H1 (cell line): Measurements from ENCODE around the gene CST11. TPM values are rescaled to one million over a fixed set of nuclear protein-coding genes. Genes with fewer than 3 reads are reported as not detected.

Experiments used
- CTCF ChIA-PET: fragments of 300-600 bp; sonication (Branson Sonifier 250); formaldehyde crosslinking; loops from one replicate; lab custom pipeline; 2021; ENCODE audit not compliant: partially characterized antibody; lab: Charles Lee
- POLR2A ChIA-PET: fragments of 300-600 bp; sonication (Branson Sonifier 250); formaldehyde crosslinking; loops from one replicate; lab custom pipeline; 2021; ENCODE audit warnings: inconsistent platforms; ENCODE audit not compliant: partially characterized antibody; lab: Charles Lee
- DNase-seq, 2 experiments: peaks; one replicate each; pipeline versions ENCODE4 v3.0.0 to v3.0.0-alpha.2; 2010 to 2022; ENCODE audit warnings: low spot score in 2 of 2, low read depth in 1 of 2, mixed read lengths in 1 of 2
- FAIRE-seq: peaks from 2 replicates; lab custom pipeline; 2011; peaks lifted over from hg19 to GRCh38; lab: Jason Lieb, UNC
- H2AFZ ChIP-seq: 2 replicates; pipeline ENCODE4 v1.8.1; 2012; ENCODE audit warnings: low read length, inconsistent platforms
- H2AK5ac ChIP-seq: 2 replicates; pipeline ENCODE4 v1.6.1; 2013; ENCODE audit warnings: low read depth, low read length
- H2BK120ac ChIP-seq: replicated peaks from 2 replicates; pipeline ENCODE3; 2013; ENCODE audit warnings: low read depth, low read length, inconsistent platforms
- H2BK12ac ChIP-seq: 2 replicates; pipeline ENCODE4 v1.6.1; 2013; ENCODE audit warnings: low read depth, low read length
- H2BK15ac ChIP-seq: 2 replicates; pipeline ENCODE4 v1.6.1; 2013; ENCODE audit warnings: low read length
- H2BK20ac ChIP-seq: 2 replicates; pipeline ENCODE4 v1.6.1; 2013; ENCODE audit warnings: low read length
- H2BK5ac ChIP-seq: 2 replicates; pipeline ENCODE4 v1.6.1; 2013; ENCODE audit warnings: low read depth, low read length
- H3K14ac ChIP-seq: 2 replicates; pipeline ENCODE4 v1.6.1; 2013; ENCODE audit warnings: inconsistent platforms; ENCODE audit not compliant: insufficient read length
- H3K18ac ChIP-seq: 2 replicates; pipeline ENCODE4 v1.6.1; 2013; ENCODE audit warnings: low read length; ENCODE audit errors: extremely low read depth
- H3K23ac ChIP-seq: 2 replicates; pipeline ENCODE4 v1.6.1; 2013; ENCODE audit warnings: inconsistent platforms; ENCODE audit not compliant: insufficient read length
- H3K23me2 ChIP-seq: 2 replicates; pipeline ENCODE4 v1.6.1; 2013; ENCODE audit warnings: low read depth, low read length
- H3K27ac ChIP-seq: 2 replicates; pipeline ENCODE4 v1.6.1; 2011; ENCODE audit warnings: low read depth, low read length, inconsistent platforms
- H3K27me3 ChIP-seq, 4 experiments: replicated peaks in 1 of 4; 1 replicate in 1 of 4; 2 replicates in 3 of 4; pipeline versions ENCODE4 v1.6.1 to v1.8.1; 2011 to 2013; ENCODE audit warnings: low read length in 3 of 4, mild to moderate bottlenecking in 3 of 4, inconsistent platforms in 2 of 4, mixed read lengths in 2 of 4, moderate library complexity in 1 of 4; ENCODE audit not compliant: control insufficient read depth in 3 of 4, insufficient read depth in 3 of 4; ENCODE audit errors: extremely low read depth in 1 of 4
- H3K36me3 ChIP-seq, 4 experiments: 2 replicates each; pipeline versions ENCODE4 v1.6.1 to v1.8.1; 2011 to 2013; ENCODE audit warnings: mild to moderate bottlenecking in 4 of 4, low read length in 3 of 4, moderate library complexity in 2 of 4, control low read depth in 1 of 4, inconsistent platforms in 1 of 4; ENCODE audit not compliant: insufficient read depth in 4 of 4, control insufficient read depth in 2 of 4
- H3K4ac ChIP-seq: replicated peaks from 2 replicates; pipeline ENCODE3; 2013; ENCODE audit warnings: low read length, low read depth, mixed read lengths, inconsistent platforms; ENCODE audit not compliant: insufficient read length
- H3K4me1 ChIP-seq, 4 experiments: replicated peaks in 1 of 4; 1 replicate in 1 of 4; 2 replicates in 3 of 4; pipeline versions ENCODE4 v1.6.1 to v1.8.1; 2011 to 2013; ENCODE audit warnings: low read length in 3 of 4, inconsistent platforms in 2 of 4, mixed read lengths in 1 of 4; ENCODE audit not compliant: insufficient read depth in 4 of 4, control insufficient read depth in 3 of 4
- H3K4me2 ChIP-seq, 2 experiments: 2 replicates each; pipeline versions ENCODE4 v1.6.1 to v1.8.1; 2011 to 2013; ENCODE audit warnings: low read depth in 2 of 2, low read length in 2 of 2, control low read depth in 1 of 2, inconsistent platforms in 1 of 2, mild to moderate bottlenecking in 1 of 2; ENCODE audit not compliant: insufficient read depth in 1 of 2
- H3K4me3 ChIP-seq, 4 experiments: fragments of 200-600, 300-600 bp in 1 of 4; sonication (generic), shearing (Covaris generic), sonication (Bioruptor Twin) in 1 of 4; 2 replicates each; pipeline versions ENCODE4 v1.5.1 to v1.8.1; 2011 to 2016; ENCODE audit warnings: low read length in 4 of 4, low read depth in 3 of 4, control low read depth in 2 of 4, inconsistent platforms in 2 of 4, mild to moderate bottlenecking in 2 of 4, mixed read lengths in 1 of 4, moderate library complexity in 1 of 4; ENCODE audit not compliant: insufficient read depth in 2 of 4; ENCODE audit errors: extremely low read depth in 1 of 4
- H3K56ac ChIP-seq: replicated peaks from 2 replicates; pipeline ENCODE3; 2013; ENCODE audit warnings: low read depth, mild to moderate bottlenecking, mixed read lengths, low read length, inconsistent platforms; ENCODE audit not compliant: insufficient read length
- H3K79me1 ChIP-seq: 2 replicates; pipeline ENCODE4 v1.6.1; 2013; ENCODE audit warnings: low read depth, low read length, control low read depth
- H3K79me2 ChIP-seq, 2 experiments: 2 replicates each; pipeline versions ENCODE4 v1.6.1 to v1.8.1; 2012 to 2013; ENCODE audit warnings: low read length in 2 of 2, mild to moderate bottlenecking in 2 of 2, inconsistent platforms in 1 of 2; ENCODE audit not compliant: insufficient read depth in 2 of 2, control insufficient read depth in 1 of 2
- H3K9ac ChIP-seq, 4 experiments: replicated peaks in 1 of 4; 1 replicate in 1 of 4; 2 replicates in 3 of 4; pipeline versions ENCODE4 v1.6.1 to v1.8.1; 2011 to 2013; ENCODE audit warnings: low read depth in 3 of 4, low read length in 3 of 4, control low read depth in 2 of 4, mild to moderate bottlenecking in 2 of 4, moderate library complexity in 2 of 4, inconsistent platforms in 1 of 4; ENCODE audit errors: extremely low read depth in 1 of 4
- H3K9me3 ChIP-seq, 2 experiments: 2 replicates each; pipeline versions ENCODE4 v1.6.1 to v1.8.1; 2012 to 2013; ENCODE audit warnings: mild to moderate bottlenecking in 2 of 2, moderate library complexity in 2 of 2, control low read depth in 1 of 2, inconsistent platforms in 1 of 2, low read depth in 1 of 2, low read length in 1 of 2, mixed read lengths in 1 of 2; ENCODE audit not compliant: insufficient read depth in 2 of 2
- H4K20me1 ChIP-seq, 2 experiments: replicated peaks in 1 of 2; 2 replicates each; pipeline versions ENCODE3 to v1.8.1; 2011 to 2013; ENCODE audit warnings: inconsistent platforms in 2 of 2, low read length in 2 of 2, mild to moderate bottlenecking in 1 of 2; ENCODE audit not compliant: insufficient read depth in 2 of 2, control insufficient read depth in 1 of 2
- H4K5ac ChIP-seq: 2 replicates; pipeline ENCODE4 v1.6.1; 2013; ENCODE audit warnings: low read length, low read depth, mixed read lengths, inconsistent platforms; ENCODE audit not compliant: insufficient read length
- H4K8ac ChIP-seq: 2 replicates; pipeline ENCODE4 v1.8.0; 2013; ENCODE audit warnings: mild to moderate bottlenecking, moderate library complexity, low read length, inconsistent platforms; ENCODE audit not compliant: insufficient read depth; ENCODE audit errors: extremely low read depth
- H4K91ac ChIP-seq: replicated peaks from 2 replicates; pipeline ENCODE3; 2013; ENCODE audit warnings: low read length, mixed read lengths, inconsistent platforms; ENCODE audit not compliant: insufficient read length
- BCL11A ChIP-seq, 2 experiments: IDR thresholded peaks; one replicate each; pipeline ENCODE4 v1.6.1; 2011; ENCODE audit warnings: low read depth in 2 of 2, low read length in 2 of 2, mild to moderate bottlenecking in 2 of 2
- CHD1 ChIP-seq: IDR thresholded peaks from 2 replicates; pipeline ENCODE4 v1.6.1; 2012; ENCODE audit warnings: low read depth, low read length, improper control_type of control experiment
- CHD2 ChIP-seq: IDR thresholded peaks from 2 replicates; pipeline ENCODE4 v1.6.1; 2012; ENCODE audit warnings: low read length, improper control_type of control experiment
- GABPA ChIP-seq: IDR thresholded peaks from 2 replicates; pipeline ENCODE4 v1.6.1; 2011; ENCODE audit warnings: mild to moderate bottlenecking, low read length, moderate library complexity, borderline replicate concordance; ENCODE audit not compliant: insufficient read depth
- GTF2F1 ChIP-seq: IDR thresholded peaks from 2 replicates; pipeline ENCODE4 v1.6.1; 2012; ENCODE audit warnings: low read depth, low read length, improper control_type of control experiment, borderline replicate concordance
- JUN ChIP-seq: IDR thresholded peaks from 2 replicates; pipeline ENCODE4 v1.6.1; 2011; ENCODE audit warnings: low read depth, mild to moderate bottlenecking, improper control_type of control experiment, low read length
- JUND ChIP-seq: IDR thresholded peaks from 2 replicates; pipeline ENCODE4 v1.6.1; 2011; ENCODE audit warnings: mild to moderate bottlenecking, improper control_type of control experiment, low read length
- KDM1A ChIP-seq: fragments of 200-600, 300-600 bp; sonication (generic); IDR thresholded peaks from 2 replicates; pipeline ENCODE4 v1.7.1; 2016; ENCODE audit warnings: mild to moderate bottlenecking, low read length, borderline replicate concordance
- POU5F1 ChIP-seq: IDR thresholded peaks from 2 replicates; pipeline ENCODE4 v1.6.1; 2011; ENCODE audit warnings: low read depth, mild to moderate bottlenecking, low read length, moderate library complexity
- RBBP5 ChIP-seq: IDR thresholded peaks from 2 replicates; pipeline ENCODE4 v1.7.1; 2012; ENCODE audit warnings: low read depth, mild to moderate bottlenecking, inconsistent platforms, low read length, moderate library complexity, borderline replicate concordance
- SUZ12 ChIP-seq: fragments of 200-600 bp; sonication (generic); IDR thresholded peaks from 2 replicates; pipeline ENCODE4 v1.6.1; 2012; ENCODE audit warnings: mild to moderate bottlenecking, inconsistent platforms, low read length, moderate library complexity, mixed read lengths
- TBP ChIP-seq: IDR thresholded peaks from 2 replicates; pipeline ENCODE4 v1.6.1; 2011; ENCODE audit warnings: low read depth, low read length, improper control_type of control experiment
- TCF12 ChIP-seq: IDR thresholded peaks from 2 replicates; pipeline ENCODE4 v1.6.1; 2011; ENCODE audit warnings: low read depth, mild to moderate bottlenecking, low read length
- WGBS, 2 experiments: shearing (Covaris generic) in 1 of 2; methylation state at CpG; one replicate each; pipeline versions ENCODE4 v1.1.6 to v1.1.7; 2013 to 2015; ENCODE audit warnings: low lambda C conversion rate in 2 of 2, mixed read lengths in 2 of 2, inconsistent platforms in 1 of 2, low coverage in 1 of 2, missing lambda C conversion rate in 1 of 2; ENCODE audit not compliant: insufficient replicate concordance in 2 of 2, insufficient coverage in 1 of 2, insufficient read length in 1 of 2; ENCODE audit errors: extremely low coverage in 1 of 2, missing lambda C conversion rate in 1 of 2; 5-methylcytosine and 5-hydroxymethylcytosine counted together
- polyA plus RNA-seq, 7 experiments: library from polyadenylated mRNA; depleted of rRNA in 3 of 7; stranded (reverse) in 5 of 7; unstranded in 2 of 7; fragments of >200 nt in 5 of 7; fragments of 200-250 nt in 2 of 7; gene quantifications; 1 replicate in 5 of 7; 2 replicates in 1 of 7; 4 replicates in 1 of 7; pipeline versions ENCODE4 v1.2.1 to v1.2.3, GENCODE V29; 2011 to 2013; ENCODE audit warnings: missing spikeins in 2 of 7, mixed read lengths in 2 of 7
- total RNA-seq: library from RNA; stranded (reverse); fragmentation: NEBNext Ultra II Directional; extraction: Animal tissue kit (Norgen Biotek cat#: 25700); gene quantifications from 2 replicates; pipeline ENCODE4 v1.2.1, GENCODE V29; 2021

CST11 gene
- total and polyA plus RNA-seq, 2 of the 8 experiments (the other 6 are each of a cell fraction or from before 2014, with no cell fraction given), result 2.0 TPM; not detected in 1

- Histone ChIP-seq H4K91ac (no peak overlapping the region), H2AFZ (no peak overlapping the region), H4K8ac (no peak overlapping the region), H3K4me2 (no peak overlapping the region), H3K4me3 (no peak overlapping the region), H4K5ac (no peak overlapping the region), H2AK5ac (no peak overlapping the region), H3K56ac (no peak overlapping the region), H3K79me2 (peaks cover 3 to 66% of the 10 kb centered on the region in 2 experiments), H2BK120ac (no peak overlapping the region), H3K14ac (no peak overlapping the region), H3K23me2 (no peaks in the 10 kb centered on the region), H3K27ac (no peak overlapping the region), H3K36me3 (peaks cover 0 to 5% (median 1%) of the 10 kb centered on the region in 4 experiments; a peak in 1 of 8 replicates), H3K18ac (no peak overlapping the region), H4K20me1 (peaks cover 2 to 11% of the 10 kb centered on the region in 2 experiments), H2BK5ac (no peak overlapping the region), H3K9ac (no peak overlapping the region), H3K27me3 (no peaks in the 10 kb centered on the region), H2BK12ac (no peak overlapping the region), H2BK15ac (no peak overlapping the region), H3K23ac (no peak overlapping the region), H2BK20ac (no peak overlapping the region), H3K4ac (no peak overlapping the region), H3K79me1 (peaks cover 7% of the 10 kb centered on the region), H3K9me3 (no peaks in the 10 kb centered on the region), H3K4me1 (peaks cover 0 to 5% (median 0%) of the 10 kb centered on the region in 4 experiments; a peak in 1 of 7 replicates)
- POLR2A ChIA-PET, result interaction anchor here (0.6 to 1.2 kb wide), 2 partner anchors 9 to 26 kb away, joined by 3 read pairs; no protein-coding TSS in a partner anchor
- 93% methylated on average over 5 of the region's 5 CpGs; no CpG with 5 or more reads in 1 of the 2 experiments for WGBS, 2 experiments
- no peak for FAIRE-seq
- CTCF ChIA-PET, result interaction anchor here (1.1 to 2.2 kb wide), 2 partner anchors 9 to 43 kb away, joined by 3 to 5 read pairs; no protein-coding TSS in a partner anchor
- DNase-seq, result no peak
- no peak for TF ChIP-seq SUZ12
- no peak for TF ChIP-seq POU5F1
- no peak for TF ChIP-seq GTF2F1
- TF ChIP-seq BCL11A (IDR thresholded peaks at IDR 0.05; ENCODE audit: low read depth in 2 of 2, low read length in 2 of 2), result no peak
- no peak for TF ChIP-seq GABPA
- TF ChIP-seq TCF12, result no peak
- no peak for TF ChIP-seq JUN
- TF ChIP-seq KDM1A, result no peak
- no peak for TF ChIP-seq RBBP5
- no peak for TF ChIP-seq CHD1
- no peak for TF ChIP-seq CHD2
- no peak for TF ChIP-seq JUND
- no peak for TF ChIP-seq TBP
Observed at GRCh38 chr20:23403751-23404150, 48.9 kb downstream of the CST11 start.
